Sigmoid colon (tissue), 4 donors: ENCODE measurements around the gene GUCY1A2.

Experiments used
- EP300 ChIP-seq, 4 donors: sonication (generic); formaldehyde crosslinking; IDR thresholded peaks; one replicate each; pipeline ENCODE4 v1.6.1; 2017; ENCODE audit warnings: antibody characterized with exemption in 4 of 4
- POLR2A ChIP-seq, 2 donors: fragments of 450-650 bp; IDR thresholded peaks; one replicate each; pipeline ENCODE4 v1.6.1; 2016; ENCODE audit warnings: antibody characterized with exemption in 2 of 2, mild to moderate bottlenecking in 2 of 2, moderate library complexity in 2 of 2
- POLR2AphosphoS5 ChIP-seq, 4 donors: sonication (generic); formaldehyde crosslinking; IDR thresholded peaks; one replicate each; pipeline ENCODE4 v1.6.1; 2017; ENCODE audit warnings: antibody characterized with exemption in 4 of 4
- TF ChIP-seq, protein P1 (sequence below), 4 experiments: fragments of 450-650 bp in 3 of 4; fragments of 200-600 bp in 1 of 4; IDR thresholded peaks; one replicate each; pipeline ENCODE4 v1.5.1; 2016 to 2019; ENCODE audit warnings: antibody characterized with exemption in 4 of 4, mild to moderate bottlenecking in 3 of 4, moderate library complexity in 2 of 4

- TF ChIP-seq POLR2AphosphoS5 (IDR thresholded peaks at IDR 0.05) (no peak), POLR2A (IDR thresholded peaks at IDR 0.05) (no peak), EP300 (IDR thresholded peaks at IDR 0.05) (no peak)
- TF ChIP-seq, protein P1, sequence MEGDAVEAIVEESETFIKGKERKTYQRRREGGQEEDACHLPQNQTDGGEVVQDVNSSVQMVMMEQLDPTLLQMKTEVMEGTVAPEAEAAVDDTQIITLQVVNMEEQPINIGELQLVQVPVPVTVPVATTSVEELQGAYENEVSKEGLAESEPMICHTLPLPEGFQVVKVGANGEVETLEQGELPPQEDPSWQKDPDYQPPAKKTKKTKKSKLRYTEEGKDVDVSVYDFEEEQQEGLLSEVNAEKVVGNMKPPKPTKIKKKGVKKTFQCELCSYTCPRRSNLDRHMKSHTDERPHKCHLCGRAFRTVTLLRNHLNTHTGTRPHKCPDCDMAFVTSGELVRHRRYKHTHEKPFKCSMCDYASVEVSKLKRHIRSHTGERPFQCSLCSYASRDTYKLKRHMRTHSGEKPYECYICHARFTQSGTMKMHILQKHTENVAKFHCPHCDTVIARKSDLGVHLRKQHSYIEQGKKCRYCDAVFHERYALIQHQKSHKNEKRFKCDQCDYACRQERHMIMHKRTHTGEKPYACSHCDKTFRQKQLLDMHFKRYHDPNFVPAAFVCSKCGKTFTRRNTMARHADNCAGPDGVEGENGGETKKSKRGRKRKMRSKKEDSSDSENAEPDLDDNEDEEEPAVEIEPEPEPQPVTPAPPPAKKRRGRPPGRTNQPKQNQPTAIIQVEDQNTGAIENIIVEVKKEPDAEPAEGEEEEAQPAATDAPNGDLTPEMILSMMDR (IDR thresholded peaks at IDR 0.05) = no peak
Observed at GRCh38 chr11:106879029-106879428, 139.2 kb downstream of the GUCY1A2 start.
